GM12801 (cell line): ENCODE measurements around the gene SFXN5.

Experiments used
- CTCF ChIP-seq: IDR thresholded peaks from one replicate; pipeline ENCODE4 v1.5.1; 2011; ENCODE audit warnings: control low read depth; ENCODE audit not compliant: insufficient read length; ENCODE audit errors: extremely low read depth

The SFXN5 gene

DNA sequence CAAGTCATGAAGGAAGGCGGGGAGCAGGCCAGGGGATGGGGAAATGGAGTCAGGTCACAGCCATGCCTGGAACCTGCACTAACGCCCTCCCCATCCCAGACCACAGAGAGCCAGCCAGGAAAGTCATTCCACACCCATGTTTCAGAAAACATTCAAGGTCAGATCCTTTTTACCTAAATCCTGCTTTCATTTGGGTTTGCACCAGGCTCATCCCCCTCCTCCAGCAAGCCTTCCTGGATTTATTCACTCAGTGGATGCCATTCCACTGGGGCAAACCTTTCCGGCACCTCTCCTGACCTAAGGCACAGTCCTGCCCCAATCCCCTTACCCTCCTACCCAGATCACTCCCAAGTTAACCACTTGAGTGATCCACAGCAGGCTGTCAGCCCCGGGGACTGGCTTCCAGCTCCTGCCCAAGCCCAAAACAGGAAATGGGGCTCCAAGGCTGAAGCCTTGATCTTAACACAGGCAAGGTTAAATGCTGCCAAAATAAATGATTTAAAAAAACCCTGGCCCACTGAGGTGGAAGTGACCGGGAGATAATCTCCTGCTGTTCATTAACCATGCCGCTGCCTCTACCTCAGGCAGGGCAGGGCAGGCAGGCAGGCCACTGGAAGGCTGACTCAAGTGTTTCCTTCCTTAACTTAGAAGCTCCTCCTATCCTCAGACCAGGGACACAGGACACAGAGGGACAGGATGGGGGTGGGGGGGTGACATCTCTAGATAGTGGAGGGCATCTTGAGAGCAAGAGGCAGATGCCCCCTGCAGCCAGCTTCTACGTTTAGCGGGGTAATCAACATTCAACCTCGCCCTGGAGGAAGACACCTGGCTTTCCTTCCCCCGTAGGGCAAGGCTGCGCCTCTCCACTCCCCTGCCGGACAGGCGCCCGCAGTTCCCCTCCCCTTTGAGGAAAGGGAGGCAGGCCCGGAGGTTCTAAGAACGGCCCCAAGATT is 39.8 kb upstream of the SFXN5 start:
- TF ChIP-seq CTCF, result no peak

- TF ChIP-seq CTCF, result no peak
Measured at GRCh38 chr2:73110168-73111072, 38.9 kb upstream of the SFXN5 start.

- TF ChIP-seq CTCF, result no peak
Measured at GRCh38 chr2:73109431-73110167, 38.1 kb upstream of the SFXN5 start.

- TF ChIP-seq CTCF, result no peak
Measured at GRCh38 chr2:73107211-73107926, 35.9 kb upstream of the SFXN5 start.

DNA sequence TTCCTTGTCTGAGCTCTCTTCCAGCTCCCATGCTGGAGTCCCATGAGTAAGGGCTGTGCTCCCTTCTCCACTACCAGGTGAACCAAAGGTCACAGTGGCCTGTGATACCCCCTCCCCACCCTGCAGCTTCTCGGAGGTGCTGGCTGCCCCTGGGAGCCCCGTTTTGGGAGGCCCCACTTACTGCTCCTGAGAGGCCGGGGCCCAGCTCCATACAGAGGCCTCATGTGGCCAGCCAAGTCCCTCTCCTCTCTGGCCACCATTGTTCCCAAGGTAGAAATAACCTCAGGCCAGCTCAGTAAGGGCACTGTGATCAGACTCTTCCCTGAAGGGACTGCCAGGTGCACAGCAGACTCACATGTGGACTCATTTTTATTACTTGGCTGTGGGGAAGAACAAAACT is 35.3 kb upstream of the SFXN5 start:
- no peak for TF ChIP-seq CTCF

- no peak for TF ChIP-seq CTCF
Measured at GRCh38 chr2:73105511-73105971, 34.0 kb upstream of the SFXN5 start.
